ENCODE data around the gene ACYP2.

The ACYP2 gene

DNA sequence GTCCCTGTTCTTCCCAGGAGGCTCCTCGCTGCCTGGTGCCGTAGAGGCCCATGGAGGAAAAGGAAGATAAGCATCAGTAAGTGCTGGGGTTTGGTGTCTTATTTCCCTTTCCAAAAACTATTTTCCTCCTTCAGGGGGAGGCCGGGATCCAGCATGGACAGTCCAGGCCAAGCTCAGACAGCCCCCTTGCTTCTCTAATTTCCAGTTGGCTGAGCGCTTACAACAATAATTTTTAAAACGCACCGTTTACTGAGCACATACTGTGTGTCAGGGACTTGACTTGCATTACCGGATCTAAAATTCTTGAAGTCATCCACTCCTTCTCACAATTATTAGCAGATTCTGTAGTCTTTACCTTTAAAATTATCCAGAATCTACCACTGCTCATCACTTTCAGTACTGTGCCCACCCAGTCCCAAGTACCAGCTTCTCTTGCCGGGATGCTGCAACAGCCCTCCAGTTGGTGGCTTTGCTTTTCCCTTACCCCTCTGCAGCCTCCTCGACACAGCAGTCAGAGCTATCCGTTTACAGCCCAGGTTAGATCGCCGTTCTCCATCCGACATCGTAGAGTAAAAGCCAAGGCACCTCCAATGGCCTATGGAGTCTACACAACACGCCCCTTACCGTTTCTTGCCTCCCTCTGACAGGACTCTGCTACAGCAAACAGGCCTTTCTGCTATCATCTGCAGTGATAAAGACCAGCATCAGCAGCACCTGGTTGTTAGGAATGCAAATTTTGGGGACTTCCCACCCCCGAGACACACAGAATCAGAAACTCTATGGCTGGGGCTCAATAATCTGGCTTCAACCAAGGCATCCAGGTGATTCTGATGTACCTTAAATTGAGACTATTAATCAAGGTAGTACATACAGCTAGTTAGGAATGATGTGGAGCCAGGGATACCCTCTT, 215.8 kb downstream of the ACYP2 start:
- DNase-seq = no peak

- no peak for DNase-seq
These were observed 217.0 kb downstream of the ACYP2 start for GRCh38 chr2:54332386-54332785.

DNA sequence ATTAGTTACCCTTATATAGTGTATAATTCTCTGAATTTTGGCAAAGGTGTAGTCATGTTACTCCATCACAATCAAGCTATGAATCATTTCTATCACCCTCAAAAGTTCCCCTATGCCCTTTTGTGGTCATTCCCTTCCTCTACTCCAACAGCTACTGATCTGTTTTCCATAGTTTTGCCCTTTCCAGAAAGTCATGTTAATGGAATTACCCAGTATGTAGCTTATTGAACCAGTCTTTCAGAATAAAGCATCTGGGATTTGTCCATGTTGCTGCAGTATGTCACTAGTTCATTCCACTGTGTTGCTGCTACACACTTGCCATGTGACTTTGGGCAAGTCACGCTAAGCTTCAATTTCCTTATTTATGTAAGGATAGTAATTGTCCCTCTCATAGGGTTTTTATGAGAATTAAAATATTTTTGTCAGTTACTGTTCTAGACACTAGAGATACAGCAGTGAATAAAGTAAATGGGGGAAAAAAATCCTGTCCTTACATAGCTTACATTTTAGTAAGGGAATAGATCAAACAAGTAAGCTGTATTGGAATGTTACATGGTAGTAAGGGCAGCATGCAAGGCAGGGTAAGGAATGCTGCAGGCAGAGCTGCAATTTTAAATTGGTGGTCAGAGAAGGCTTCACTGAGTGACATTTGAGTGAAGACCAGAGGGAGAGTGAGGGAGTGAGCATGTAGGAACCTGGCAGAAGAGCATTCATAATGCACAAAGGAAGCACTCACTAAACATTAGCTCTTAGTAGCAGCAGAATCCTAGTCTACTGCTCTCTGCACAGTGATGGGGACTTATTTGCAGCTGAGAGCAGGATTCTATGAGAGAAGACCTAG, 220.9 kb downstream of the ACYP2 start:
- no peak for DNase-seq

DNA sequence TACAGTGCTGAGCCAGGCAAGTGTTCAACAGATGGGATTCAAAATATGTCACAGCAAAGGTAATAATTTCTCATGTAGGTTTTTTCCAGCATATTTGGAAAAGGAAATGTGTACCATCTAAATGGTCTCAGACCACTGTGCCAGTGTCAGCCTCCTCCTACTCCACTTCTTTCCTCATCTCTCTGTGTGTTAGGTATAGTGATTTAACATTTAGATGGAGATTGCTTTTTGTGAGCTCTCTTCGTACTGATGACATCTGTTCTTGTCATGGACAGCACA, 221.5 kb downstream of the ACYP2 start:
- DNase-seq = no peak

GRCh38 chr2:54341656-54342055, 226.2 kb downstream of the ACYP2 start:
- peak; percentile 11 for DNase-seq

DNA sequence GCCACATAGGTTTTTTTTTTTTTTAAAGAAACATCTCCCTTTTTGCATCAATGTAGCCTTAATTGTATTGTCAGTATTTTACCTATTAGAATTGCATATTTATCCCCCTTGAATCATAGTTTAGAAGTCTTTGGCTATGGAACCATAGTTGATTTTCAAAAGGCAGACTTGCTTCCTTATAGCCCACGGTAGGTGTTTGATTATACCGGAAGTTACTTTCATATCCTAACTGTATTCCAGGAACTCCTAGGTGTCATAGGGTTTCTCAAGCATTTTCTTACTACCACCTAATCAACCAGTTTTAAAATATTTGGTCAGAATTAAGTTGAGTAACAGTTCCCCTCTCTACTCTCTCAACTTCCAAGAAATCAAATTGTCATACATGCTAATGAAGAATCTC, 227.2 kb downstream of the ACYP2 start:
- DNase-seq = no peak

DNA sequence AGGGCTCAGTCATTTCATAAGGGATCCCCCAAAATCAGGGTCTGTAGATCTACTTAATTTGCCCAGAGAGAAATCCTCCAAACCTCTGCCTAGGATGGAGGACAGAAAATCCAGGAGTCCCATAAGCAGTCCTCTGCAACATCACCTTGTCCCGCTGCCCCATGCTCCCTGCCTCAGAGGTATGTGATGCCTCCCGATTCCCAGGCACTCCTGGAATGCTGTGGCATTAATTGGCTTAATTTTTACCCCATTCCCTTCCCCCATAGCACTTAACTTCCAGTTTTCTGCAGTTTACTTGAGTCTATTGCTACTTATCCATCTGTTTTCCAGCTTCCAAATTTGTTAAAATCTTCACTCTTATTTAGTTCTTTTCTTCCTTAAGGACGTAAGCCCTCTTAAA, 232.2 kb downstream of the ACYP2 start:
- no peak for DNase-seq

- no peak for DNase-seq
These were observed 233.2 kb downstream of the ACYP2 start for GRCh38 chr2:54348646-54349045.

GRCh38 chr2:54350426-54350825, 235.0 kb downstream of the ACYP2 start:
- no peak for DNase-seq

GRCh38 chr2:54353216-54353615, 237.8 kb downstream of the ACYP2 start:
- no peak for DNase-seq

All from NCI-H82 (cell line).